ENCODE data around the gene OR8B3.
"Not testable (repeated sequence)": the region's sequence is repeated elsewhere in the genome, so short reads cannot be mapped to it uniquely, and the experiment has no call there.

The OR8B3 gene

GRCh38 chr11:124398924-124399323, at the start of gene OR8B3:
Gene OR8B3 (minus strand): TSS chr11:124399024. CDS start chr11:124397351, 1,673 bp downstream.
- DNase-seq (ENCODE audit: low spot score): no peak

- DNase-seq (ENCODE audit: low spot score): no peak
Measured at GRCh38 chr11:124446916-124447315, 48.1 kb upstream of the OR8B3 start.

GRCh38 chr11:124445646-124446150, 46.9 kb upstream of the OR8B3 start, which contains the start of gene OR8B8:
Gene OR8B8 (minus strand): TSS chr11:124445696. CDS start chr11:124441085, 4,611 bp downstream.
- DNase-seq (ENCODE audit: low spot score): no peak

- DNase-seq (ENCODE audit: low spot score): no peak
Measured at GRCh38 chr11:124442847-124443246, 44.0 kb upstream of the OR8B3 start.

GRCh38 chr11:124442442-124442841, 43.6 kb upstream of the OR8B3 start:
- no peak for DNase-seq (ENCODE audit: low spot score)

GRCh38 chr11:124441519-124441918, 42.7 kb upstream of the OR8B3 start:
- no peak for DNase-seq (ENCODE audit: low spot score)

GRCh38 chr11:124441081-124441480, 42.3 kb upstream of the OR8B3 start:
- DNase-seq (ENCODE audit: low spot score): no peak

GRCh38 chr11:124440608-124441007, 41.8 kb upstream of the OR8B3 start:
- DNase-seq (ENCODE audit: low spot score): no peak

- no peak for DNase-seq (ENCODE audit: low spot score)
Measured at GRCh38 chr11:124434699-124435098, 35.9 kb upstream of the OR8B3 start.

- no peak for DNase-seq (ENCODE audit: low spot score)
Measured at GRCh38 chr11:124429599-124429998, 30.8 kb upstream of the OR8B3 start.

- DNase-seq (ENCODE audit: low spot score): no peak
Measured at GRCh38 chr11:124424384-124424921, 25.6 kb upstream of the OR8B3 start, which contains the start of gene OR8B4. Gene OR8B4 (minus strand): TSS chr11:124424871. CDS start chr11:124424871, 0 bp downstream.

- DNase-seq (ENCODE audit: low spot score): no peak
Measured at GRCh38 chr11:124421043-124421442, 22.2 kb upstream of the OR8B3 start.

GRCh38 chr11:124415356-124415923, 16.6 kb upstream of the OR8B3 start:
- peak; percentile 27 for DNase-seq (ENCODE audit: low spot score)

GRCh38 chr11:124409906-124410305, 11.1 kb upstream of the OR8B3 start:
- no peak for DNase-seq (ENCODE audit: low spot score)

- no peak for DNase-seq (ENCODE audit: low spot score)
Measured at GRCh38 chr11:124405581-124405980, 6.8 kb upstream of the OR8B3 start.

GRCh38 chr11:124403186-124403585, 4.4 kb upstream of the OR8B3 start:
- not testable (repeated sequence) for DNase-seq (ENCODE audit: low spot score)

GRCh38 chr11:124402326-124402922, 3.6 kb upstream of the OR8B3 start:
- DNase-seq (ENCODE audit: low spot score): peak; percentile 83

- not testable (repeated sequence) for DNase-seq (ENCODE audit: low spot score)
Measured at GRCh38 chr11:124396847-124397246, 2.0 kb downstream of the OR8B3 start.

GRCh38 chr11:124394408-124394807, 4.4 kb downstream of the OR8B3 start:
- DNase-seq (ENCODE audit: low spot score): no peak

GRCh38 chr11:124384399-124384798, 14.4 kb downstream of the OR8B3 start, which contains the start of gene OR8B2:
Gene OR8B2 (minus strand): TSS chr11:124384499. CDS start chr11:124383343, 1,156 bp downstream.
- DNase-seq (ENCODE audit: low spot score): no peak

GRCh38 chr11:124382857-124383256, 16.0 kb downstream of the OR8B3 start:
- DNase-seq (ENCODE audit: low spot score): not testable (repeated sequence)

GRCh38 chr11:124380585-124380984, 18.2 kb downstream of the OR8B3 start:
- no peak for DNase-seq (ENCODE audit: low spot score)

GRCh38 chr11:124376280-124376679, 22.5 kb downstream of the OR8B3 start:
- no peak for DNase-seq (ENCODE audit: low spot score)
